Measurements from ENCODE around the gene UMODL1.

Gene UMODL1

GRCh38 chr21:42038826-42039425 is 32.2 kb upstream of the UMODL1 start:
- TF ChIP-seq, protein P1, sequence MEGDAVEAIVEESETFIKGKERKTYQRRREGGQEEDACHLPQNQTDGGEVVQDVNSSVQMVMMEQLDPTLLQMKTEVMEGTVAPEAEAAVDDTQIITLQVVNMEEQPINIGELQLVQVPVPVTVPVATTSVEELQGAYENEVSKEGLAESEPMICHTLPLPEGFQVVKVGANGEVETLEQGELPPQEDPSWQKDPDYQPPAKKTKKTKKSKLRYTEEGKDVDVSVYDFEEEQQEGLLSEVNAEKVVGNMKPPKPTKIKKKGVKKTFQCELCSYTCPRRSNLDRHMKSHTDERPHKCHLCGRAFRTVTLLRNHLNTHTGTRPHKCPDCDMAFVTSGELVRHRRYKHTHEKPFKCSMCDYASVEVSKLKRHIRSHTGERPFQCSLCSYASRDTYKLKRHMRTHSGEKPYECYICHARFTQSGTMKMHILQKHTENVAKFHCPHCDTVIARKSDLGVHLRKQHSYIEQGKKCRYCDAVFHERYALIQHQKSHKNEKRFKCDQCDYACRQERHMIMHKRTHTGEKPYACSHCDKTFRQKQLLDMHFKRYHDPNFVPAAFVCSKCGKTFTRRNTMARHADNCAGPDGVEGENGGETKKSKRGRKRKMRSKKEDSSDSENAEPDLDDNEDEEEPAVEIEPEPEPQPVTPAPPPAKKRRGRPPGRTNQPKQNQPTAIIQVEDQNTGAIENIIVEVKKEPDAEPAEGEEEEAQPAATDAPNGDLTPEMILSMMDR (IDR thresholded peaks at IDR 0.05; ENCODE audit: low read depth, low read length, missing control alignments), result no peak
- no peak overlapping the region for H3K4me3 ChIP-seq (replicated peaks; ENCODE audit: low read depth, low read length)
- DNase-seq (ENCODE audit: extremely low read depth, low read depth), result peak; percentile 87

DNA sequence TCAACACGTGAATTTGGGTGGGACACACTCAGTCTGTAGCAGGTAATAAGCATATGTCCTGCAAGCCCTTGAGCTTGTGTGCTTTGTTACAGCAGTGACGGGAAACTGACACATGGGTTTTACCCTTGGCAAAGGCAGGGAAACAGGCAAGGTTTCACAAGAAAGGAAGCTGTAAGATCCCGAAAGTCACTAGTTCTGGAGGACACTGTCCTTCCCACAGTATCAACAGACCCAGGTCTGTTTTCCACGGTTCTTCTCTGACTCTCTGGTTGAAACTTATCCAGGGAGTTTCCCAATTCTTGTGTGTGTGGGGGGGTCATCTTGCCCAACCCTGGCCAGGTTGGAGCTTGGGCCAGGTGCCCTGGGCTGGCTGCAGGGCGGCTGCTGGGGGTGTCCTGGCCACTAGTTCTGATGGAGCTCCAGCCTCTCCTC is 31.6 kb upstream of the UMODL1 start:
- DNase-seq (ENCODE audit: extremely low read depth, low read depth), result no peak
- H3K4me3 ChIP-seq (replicated peaks; ENCODE audit: low read depth, low read length), result no peak overlapping the region
- TF ChIP-seq, protein P1 (IDR thresholded peaks at IDR 0.05; ENCODE audit: low read depth, low read length, missing control alignments), result no peak

GRCh38 chr21:42039911-42040351 is 31.2 kb upstream of the UMODL1 start:
- peak; percentile 67 for DNase-seq (ENCODE audit: extremely low read depth, low read depth)
- TF ChIP-seq, protein P1 (IDR thresholded peaks at IDR 0.05; ENCODE audit: low read depth, low read length, missing control alignments), result no peak
- H3K4me3 ChIP-seq (replicated peaks; ENCODE audit: low read depth, low read length), result 0 out of 2 replicates have a peak overlapping the region, but pooled peaks have one; percentile 14

DNA sequence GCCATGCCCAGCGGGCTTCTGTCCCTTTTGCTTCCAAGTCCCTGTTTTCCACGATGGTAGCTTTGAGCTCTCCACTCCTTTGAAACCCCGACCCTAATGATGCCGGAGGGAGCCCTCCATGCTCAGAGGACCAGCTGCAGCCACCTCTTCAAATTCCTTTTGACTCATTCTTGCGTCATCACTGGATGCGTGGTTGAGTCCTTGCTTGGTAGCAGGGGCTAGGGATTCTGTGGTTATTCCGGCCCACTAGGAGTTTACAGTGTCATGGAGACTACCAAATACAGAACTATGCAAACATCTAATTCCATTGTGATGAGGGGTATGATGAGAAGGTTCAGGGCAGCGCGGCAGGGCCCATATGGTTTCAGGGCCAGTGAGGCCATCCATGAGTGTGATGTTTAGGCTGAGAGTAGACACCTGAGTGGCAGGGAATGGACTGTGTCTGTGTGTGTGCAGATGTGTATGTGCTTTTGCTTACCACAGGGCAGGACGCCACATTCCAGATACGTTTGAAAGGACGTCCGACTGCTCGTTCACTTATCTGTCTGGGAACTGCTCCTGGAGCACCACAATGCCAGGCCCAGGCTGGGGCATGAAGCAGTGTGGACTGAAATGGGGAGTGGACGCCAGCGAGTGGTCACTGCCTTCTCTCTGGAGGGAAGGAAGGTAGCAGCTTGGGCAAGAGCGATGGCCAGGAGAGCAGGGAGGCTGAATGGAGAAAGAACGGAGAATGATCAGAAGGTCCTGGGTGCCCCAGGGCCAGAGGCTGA is 30.5 kb upstream of the UMODL1 start:
- 0 out of 2 replicates have a peak overlapping the region, but pooled peaks have one; percentile 14 for H3K4me3 ChIP-seq (replicated peaks; ENCODE audit: low read depth, low read length)
- DNase-seq (ENCODE audit: extremely low read depth, low read depth), result peak; percentile 99
- TF ChIP-seq, protein P1 (IDR thresholded peaks at IDR 0.05; ENCODE audit: low read depth, low read length, missing control alignments), result no peak

DNA sequence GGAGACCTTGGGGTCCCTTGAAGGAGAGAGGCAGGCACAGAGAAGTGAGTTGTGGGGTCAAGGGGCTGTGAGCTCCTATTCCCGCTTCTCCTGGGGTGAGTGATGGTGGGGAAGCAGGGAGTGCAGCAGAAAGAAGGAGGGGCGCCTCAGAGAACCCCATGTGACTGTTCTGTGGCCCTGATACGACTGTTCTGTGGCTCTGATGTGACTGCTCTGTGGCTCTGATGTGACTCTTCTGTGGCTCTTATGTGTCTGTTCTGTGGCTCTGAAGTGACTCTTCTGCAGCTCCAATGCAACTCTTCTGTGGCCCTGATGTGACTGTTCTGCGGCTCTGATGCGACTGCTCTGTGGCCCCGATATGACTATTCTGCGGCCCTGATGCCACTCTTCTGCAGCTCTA is 29.9 kb upstream of the UMODL1 start:
- TF ChIP-seq, protein P1 (IDR thresholded peaks at IDR 0.05; ENCODE audit: low read depth, low read length, missing control alignments), result no peak
- no peak for DNase-seq (ENCODE audit: extremely low read depth, low read depth)
- no peak overlapping the region for H3K4me3 ChIP-seq (replicated peaks; ENCODE audit: low read depth, low read length)

DNA sequence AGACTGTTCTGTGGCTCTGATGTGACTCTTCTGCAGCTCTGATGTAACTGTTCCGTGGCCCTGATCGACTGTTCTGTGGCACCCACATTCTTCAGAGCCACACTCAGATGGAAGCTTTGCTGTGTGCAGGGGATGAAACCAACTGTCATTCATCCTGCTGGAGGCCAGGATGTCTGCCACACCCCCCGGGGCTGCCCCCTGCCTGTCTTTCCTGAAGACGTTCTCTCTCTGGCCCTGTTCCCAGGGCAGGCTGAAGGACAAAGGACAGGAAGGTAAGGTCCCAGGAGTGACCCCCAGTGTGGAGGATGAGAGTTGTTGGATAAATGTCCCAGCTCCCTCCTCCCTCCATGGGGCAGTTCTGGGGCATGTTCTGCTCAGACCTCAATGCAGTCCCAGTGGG is 29.4 kb upstream of the UMODL1 start:
- DNase-seq (ENCODE audit: extremely low read depth, low read depth), result no peak
- TF ChIP-seq, protein P1 (IDR thresholded peaks at IDR 0.05; ENCODE audit: low read depth, low read length, missing control alignments), result no peak
- no peak overlapping the region for H3K4me3 ChIP-seq (replicated peaks; ENCODE audit: low read depth, low read length)
